Parathyroid adenoma (tissue), 2 donors: Measurements from ENCODE around the gene MBD4.
"Not testable (repeated sequence)": the region's sequence is repeated elsewhere in the genome, so short reads cannot be mapped to it uniquely, and the experiment has no call there.

Source experiments
- H2AFZ ChIP-seq: fragments of 300-600 bp; sonication (generic); one replicate; pipeline ENCODE4 v1.7.0; 2017; ENCODE audit warnings: antibody characterized with exemption, mild to moderate bottlenecking
- H3K27ac ChIP-seq: fragments of 300-600 bp; sonication (generic); one replicate; pipeline ENCODE4 v1.7.0; 2017
- H3K27me3 ChIP-seq: fragments of 300-600 bp; sonication (generic); one replicate; pipeline ENCODE4 v1.7.0; 2017; ENCODE audit warnings: low read length; ENCODE audit not compliant: control insufficient read depth, insufficient read depth
- H3K36me3 ChIP-seq: fragments of 300-600 bp; sonication (generic); one replicate; pipeline ENCODE4 v1.7.0; 2017; ENCODE audit warnings: low read length; ENCODE audit not compliant: control insufficient read depth, insufficient read depth
- H3K4me1 ChIP-seq: fragments of 300-600 bp; sonication (generic); one replicate; pipeline ENCODE4 v1.7.0; 2017; ENCODE audit warnings: control low read depth
- H3K4me2 ChIP-seq: fragments of 300-600 bp; sonication (generic); one replicate; pipeline ENCODE4 v1.7.0; 2017; ENCODE audit warnings: low read length
- H3K4me3 ChIP-seq: fragments of 300-600 bp; sonication (generic); one replicate; pipeline ENCODE4 v1.7.0; 2017; ENCODE audit warnings: low read depth, low read length
- H3K79me2 ChIP-seq: fragments of 300-600 bp; sonication (generic); one replicate; pipeline ENCODE4 v1.7.0; 2017; ENCODE audit warnings: control low read depth
- H3K9ac ChIP-seq: fragments of 300-600 bp; sonication (generic); one replicate; pipeline ENCODE4 v1.7.0; 2017; ENCODE audit warnings: mild to moderate bottlenecking
- H3K9me3 ChIP-seq: fragments of 300-600 bp; sonication (generic); one replicate; pipeline ENCODE4 v1.7.0; 2017; ENCODE audit warnings: low read length; ENCODE audit not compliant: control insufficient read depth
- TF ChIP-seq, protein P1 (sequence below): fragments of 300-600 bp; sonication (generic); IDR thresholded peaks from one replicate; pipeline ENCODE4 v1.7.0; 2017; ENCODE audit warnings: antibody characterized with exemption, mild to moderate bottlenecking
- donor health status: primary hyperparathyroidism.

Gene MBD4

GRCh38 chr3:129393271-129393670, 46.5 kb downstream of the MBD4 start:
- peaks cover 6% of the 10 kb centered on the region for H3K4me1 ChIP-seq
- H3K27ac ChIP-seq: no peak overlapping the region
- H3K79me2 ChIP-seq: peaks cover 7% of the 10 kb centered on the region
- no peak overlapping the region for H3K4me3 ChIP-seq
- no peak overlapping the region for H2AFZ ChIP-seq
- no peak overlapping the region for H3K4me2 ChIP-seq
- no peaks in the 10 kb centered on the region for H3K9me3 ChIP-seq
- H3K9ac ChIP-seq: no peak overlapping the region
- TF ChIP-seq, protein P1, sequence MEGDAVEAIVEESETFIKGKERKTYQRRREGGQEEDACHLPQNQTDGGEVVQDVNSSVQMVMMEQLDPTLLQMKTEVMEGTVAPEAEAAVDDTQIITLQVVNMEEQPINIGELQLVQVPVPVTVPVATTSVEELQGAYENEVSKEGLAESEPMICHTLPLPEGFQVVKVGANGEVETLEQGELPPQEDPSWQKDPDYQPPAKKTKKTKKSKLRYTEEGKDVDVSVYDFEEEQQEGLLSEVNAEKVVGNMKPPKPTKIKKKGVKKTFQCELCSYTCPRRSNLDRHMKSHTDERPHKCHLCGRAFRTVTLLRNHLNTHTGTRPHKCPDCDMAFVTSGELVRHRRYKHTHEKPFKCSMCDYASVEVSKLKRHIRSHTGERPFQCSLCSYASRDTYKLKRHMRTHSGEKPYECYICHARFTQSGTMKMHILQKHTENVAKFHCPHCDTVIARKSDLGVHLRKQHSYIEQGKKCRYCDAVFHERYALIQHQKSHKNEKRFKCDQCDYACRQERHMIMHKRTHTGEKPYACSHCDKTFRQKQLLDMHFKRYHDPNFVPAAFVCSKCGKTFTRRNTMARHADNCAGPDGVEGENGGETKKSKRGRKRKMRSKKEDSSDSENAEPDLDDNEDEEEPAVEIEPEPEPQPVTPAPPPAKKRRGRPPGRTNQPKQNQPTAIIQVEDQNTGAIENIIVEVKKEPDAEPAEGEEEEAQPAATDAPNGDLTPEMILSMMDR: no peak
- H3K36me3 ChIP-seq: no peaks in the 10 kb centered on the region
- no peaks in the 10 kb centered on the region for H3K27me3 ChIP-seq

- H3K4me3 ChIP-seq, H2AFZ ChIP-seq, H3K79me2 ChIP-seq, H3K27ac ChIP-seq, H3K36me3 ChIP-seq, H3K27me3 ChIP-seq, H3K9me3 ChIP-seq, H3K4me2 ChIP-seq, H3K4me1 ChIP-seq, H3K9ac ChIP-seq: not testable (repeated sequence)
Measured at GRCh38 chr3:129392106-129392887, 47.5 kb downstream of the MBD4 start.

DNA sequence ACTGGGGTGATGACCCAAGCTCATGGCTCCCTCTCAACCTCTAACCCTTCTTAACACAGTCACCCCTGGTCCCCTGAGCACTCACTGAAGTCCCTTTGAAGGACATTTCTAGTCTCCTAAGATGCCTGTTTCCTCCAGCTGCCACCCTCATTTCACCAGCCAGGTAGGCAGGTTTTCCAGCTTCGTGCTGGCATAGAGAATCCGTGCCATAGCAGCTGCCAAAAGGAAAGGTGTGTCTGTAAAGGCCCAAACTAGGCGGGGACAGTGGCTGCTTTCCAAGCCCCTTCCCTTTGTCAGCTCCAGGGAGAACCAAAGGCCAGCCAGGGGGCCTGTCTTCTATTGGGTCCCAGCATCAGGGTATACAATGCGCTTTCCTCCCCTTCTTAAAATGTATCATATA, 48.2 kb downstream of the MBD4 start:
- not testable (repeated sequence) for H3K27me3 ChIP-seq, H2AFZ ChIP-seq, H3K4me1 ChIP-seq, H3K4me3 ChIP-seq, H3K79me2 ChIP-seq, H3K9ac ChIP-seq, H3K9me3 ChIP-seq, H3K4me2 ChIP-seq, H3K27ac ChIP-seq, H3K36me3 ChIP-seq

GRCh38 chr3:129389572-129389937, 50.2 kb downstream of the MBD4 start:
- Histone ChIP-seq H3K27ac (no peak overlapping the region), H3K4me2 (no peak overlapping the region), H3K79me2 (no peaks in the 10 kb centered on the region), H3K36me3 (no peaks in the 10 kb centered on the region), H2AFZ (no peak overlapping the region), H3K9me3 (no peaks in the 10 kb centered on the region), H3K9ac (no peak overlapping the region), H3K4me1 (no peaks in the 10 kb centered on the region), H3K4me3 (no peak overlapping the region), H3K27me3 (no peaks in the 10 kb centered on the region)
- TF ChIP-seq, protein P1: no peak

DNA sequence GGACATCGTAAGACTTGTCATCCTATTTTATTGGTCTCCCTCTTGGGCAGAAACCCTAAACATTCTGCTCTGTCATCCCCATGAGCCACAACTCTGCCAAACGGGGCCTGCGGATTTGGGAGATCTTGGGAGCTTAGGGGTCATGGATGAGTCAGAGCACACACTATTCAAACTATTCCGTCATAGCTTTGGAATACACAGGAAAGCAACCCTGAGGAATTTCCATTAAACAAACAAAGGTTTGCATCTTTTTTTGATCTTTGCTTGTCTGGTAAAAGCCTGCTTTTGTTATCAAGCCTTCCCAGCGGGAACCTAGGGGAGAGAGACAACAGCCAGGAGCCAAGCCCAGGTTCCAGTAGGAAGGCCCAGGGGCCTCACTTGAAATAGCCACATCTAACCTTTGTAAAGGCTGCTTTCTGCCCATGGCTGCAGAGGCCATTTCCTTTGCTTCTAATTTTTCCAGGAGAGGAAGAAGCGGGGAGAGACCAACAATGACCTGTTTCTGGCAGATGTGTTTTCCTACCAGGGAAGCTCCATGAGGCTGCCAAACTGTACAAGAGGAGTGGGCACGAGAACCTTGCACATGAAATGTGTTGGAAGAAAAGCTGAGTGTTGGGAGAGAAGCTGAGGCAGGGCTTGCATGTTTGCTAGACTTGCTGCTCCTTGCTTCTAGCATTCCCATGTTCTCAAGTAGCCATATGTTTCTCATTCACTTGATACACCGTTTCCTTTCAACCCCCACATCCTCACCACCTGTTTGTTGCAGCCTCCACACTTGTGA, 50.8 kb downstream of the MBD4 start:
- H3K4me3 ChIP-seq, H3K79me2 ChIP-seq, H3K9me3 ChIP-seq, H3K4me2 ChIP-seq, H3K9ac ChIP-seq, H3K4me1 ChIP-seq, H3K36me3 ChIP-seq, H2AFZ ChIP-seq, H3K27me3 ChIP-seq: not testable (repeated sequence)
- peak overlapping the region; percentile 36 for H3K27ac ChIP-seq

- H3K27ac ChIP-seq: no peak overlapping the region
- no peaks in the 10 kb centered on the region for H3K9me3 ChIP-seq
- H2AFZ ChIP-seq: no peak overlapping the region
- H3K79me2 ChIP-seq: no peaks in the 10 kb centered on the region
- no peaks in the 10 kb centered on the region for H3K27me3 ChIP-seq
- TF ChIP-seq, protein P1: no peak
- no peak overlapping the region for H3K9ac ChIP-seq
- H3K4me1 ChIP-seq: no peaks in the 10 kb centered on the region
- H3K4me2 ChIP-seq: no peak overlapping the region
- no peak overlapping the region for H3K4me3 ChIP-seq
- H3K36me3 ChIP-seq: no peaks in the 10 kb centered on the region
Measured at GRCh38 chr3:129387487-129387886, 52.3 kb downstream of the MBD4 start.
